ENCODE results near the gene LIN37.
"Not testable (repeated sequence)": the region's sequence is repeated elsewhere in the genome, so short reads cannot be mapped to it uniquely, and the experiment has no call there.

LIN37 gene

GRCh38 chr19:35719402-35720162 is 28.8 kb upstream of the LIN37 start:
- no peak for DNase-seq (ENCODE audit: low read depth)

- DNase-seq (ENCODE audit: low read depth) = no peak
These were observed 28.2 kb upstream of the LIN37 start for GRCh38 chr19:35720163-35720524.

- DNase-seq (ENCODE audit: low read depth) = no peak
These were observed 27.7 kb upstream of the LIN37 start for GRCh38 chr19:35720648-35721047.

DNA sequence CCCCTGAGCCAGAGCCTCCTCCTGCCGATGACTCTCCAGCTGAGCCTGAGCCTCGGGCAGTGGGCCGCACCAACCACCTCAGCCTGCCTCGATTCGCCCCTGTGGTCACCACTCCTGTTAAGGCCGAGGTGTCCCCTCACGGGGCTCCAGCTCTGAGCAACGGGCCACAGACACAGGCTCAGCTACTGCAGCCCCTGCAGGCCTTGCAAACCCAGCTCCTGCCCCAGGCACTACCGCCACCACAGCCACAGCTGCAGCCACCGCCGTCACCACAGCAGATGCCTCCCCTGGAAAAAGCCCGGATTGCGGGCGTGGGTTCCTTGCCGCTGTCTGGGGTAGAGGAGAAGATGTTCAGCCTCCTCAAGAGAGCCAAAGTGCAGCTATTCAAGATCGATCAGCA is 27.0 kb upstream of the LIN37 start:
- DNase-seq (ENCODE audit: low read depth) = no peak

- DNase-seq (ENCODE audit: low read depth) = no peak
These were observed 25.9 kb upstream of the LIN37 start for GRCh38 chr19:35722461-35722860.

DNA sequence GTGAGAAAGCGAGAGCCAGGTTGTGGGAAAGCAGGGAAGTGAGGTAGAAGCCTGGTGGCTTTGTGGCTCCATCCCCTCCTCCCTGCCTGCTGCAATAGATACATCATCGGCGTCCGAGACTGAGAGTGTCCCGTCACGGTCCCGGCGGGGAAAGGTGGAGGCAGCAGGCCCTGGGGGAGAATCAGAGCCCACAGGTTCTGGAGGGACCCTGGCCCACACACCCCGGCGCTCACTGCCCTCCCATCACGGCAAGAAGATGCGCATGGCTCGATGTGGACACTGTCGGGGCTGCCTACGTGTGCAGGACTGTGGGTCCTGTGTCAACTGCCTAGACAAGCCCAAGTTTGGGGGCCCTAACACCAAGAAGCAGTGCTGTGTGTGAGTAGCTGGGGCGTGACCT is 25.5 kb upstream of the LIN37 start:
- no peak for DNase-seq (ENCODE audit: low read depth)

- DNase-seq (ENCODE audit: low read depth) = no peak
These were observed 24.7 kb upstream of the LIN37 start for GRCh38 chr19:35723671-35724070.

GRCh38 chr19:35724132-35724531 is 24.2 kb upstream of the LIN37 start:
- DNase-seq (ENCODE audit: low read depth) = not testable (repeated sequence)

DNA sequence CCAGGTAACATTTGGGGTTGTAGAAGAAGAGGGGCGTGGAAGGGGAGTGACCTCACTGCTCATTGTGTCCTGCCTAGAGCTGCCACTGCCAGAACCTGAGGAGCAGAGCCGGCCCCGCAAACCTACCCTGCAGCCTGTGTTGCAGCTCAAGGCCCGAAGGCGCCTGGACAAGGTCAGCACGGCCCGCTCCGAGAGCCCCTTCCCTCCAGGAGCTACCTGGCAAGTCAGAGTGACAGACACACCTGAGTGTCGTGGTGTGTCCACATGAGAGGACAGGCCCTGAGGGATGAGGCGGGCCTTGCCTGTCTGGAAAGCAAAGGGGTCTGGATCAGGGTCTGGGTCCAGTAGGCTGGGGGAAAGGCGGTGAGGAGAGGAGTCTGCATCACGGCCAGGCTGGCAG is 23.8 kb upstream of the LIN37 start:
- no peak for DNase-seq (ENCODE audit: low read depth)

DNA sequence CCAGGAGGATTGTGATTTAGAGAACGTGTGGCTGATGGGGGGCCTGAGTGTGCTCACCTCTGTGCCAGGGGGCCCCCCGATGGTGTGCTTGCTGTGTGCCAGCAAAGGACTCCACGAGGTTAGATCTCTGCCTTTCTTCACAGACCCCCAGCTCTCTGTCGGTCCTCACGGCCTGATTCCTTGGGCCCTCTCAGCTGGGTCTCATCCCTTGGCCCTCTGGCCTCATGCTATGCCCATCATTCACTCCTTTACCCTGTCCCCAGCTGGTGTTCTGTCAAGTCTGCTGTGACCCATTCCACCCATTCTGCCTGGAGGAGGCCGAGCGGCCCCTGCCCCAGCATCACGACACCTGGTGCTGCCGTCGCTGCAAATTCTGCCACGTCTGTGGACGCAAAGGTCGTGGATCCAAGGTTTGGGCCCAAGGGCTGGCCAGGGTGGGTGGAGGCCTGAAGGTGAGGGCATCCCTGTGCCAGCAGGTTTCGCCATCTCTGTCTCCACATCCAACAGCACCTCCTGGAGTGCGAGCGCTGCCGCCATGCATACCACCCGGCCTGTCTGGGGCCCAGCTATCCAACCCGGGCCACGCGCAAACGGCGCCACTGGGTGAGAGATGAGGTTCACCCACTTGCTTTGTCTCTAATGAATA is 23.0 kb upstream of the LIN37 start:
- no peak for DNase-seq (ENCODE audit: low read depth)

GRCh38 chr19:35727053-35727955 is 21.1 kb upstream of the LIN37 start:
- DNase-seq (ENCODE audit: low read depth) = no peak

DNA sequence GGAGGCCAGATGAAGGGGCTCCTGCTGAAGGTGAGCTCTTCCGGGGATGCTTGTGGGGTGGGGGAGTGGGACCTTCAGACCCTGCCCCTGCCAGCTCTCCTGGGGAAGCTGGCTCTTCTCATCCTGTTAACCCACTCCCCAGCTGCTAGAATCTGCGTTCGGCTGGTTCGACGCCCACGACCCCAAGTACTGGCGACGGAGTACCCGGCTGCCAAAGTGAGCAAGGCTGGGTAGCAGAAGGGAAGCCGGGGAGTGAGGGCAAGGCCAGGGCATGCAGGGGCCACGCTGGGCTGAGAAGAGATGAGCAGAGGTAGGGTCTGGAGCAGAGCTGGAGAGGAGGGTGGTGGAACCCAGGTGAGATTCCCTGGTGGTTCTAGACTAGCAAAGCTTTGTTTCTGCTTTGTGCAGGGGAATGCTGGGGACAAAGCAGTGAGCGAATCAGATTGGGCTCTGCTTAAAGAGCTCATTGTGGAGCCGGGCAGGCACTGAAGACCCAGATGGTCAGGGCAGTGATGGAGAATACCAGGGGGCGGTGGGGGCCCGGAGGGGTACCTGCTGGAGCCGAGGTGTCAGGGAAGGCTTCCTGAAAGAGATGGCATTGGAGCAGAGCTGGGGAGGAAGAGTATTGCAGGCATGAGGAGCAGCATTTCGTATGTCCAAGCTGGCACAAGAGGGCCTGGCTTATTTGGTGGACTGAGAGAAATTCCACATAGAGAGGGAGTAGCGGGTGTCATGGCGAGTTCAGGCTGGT is 20.2 kb upstream of the LIN37 start:
- no peak for DNase-seq (ENCODE audit: low read depth)

DNA sequence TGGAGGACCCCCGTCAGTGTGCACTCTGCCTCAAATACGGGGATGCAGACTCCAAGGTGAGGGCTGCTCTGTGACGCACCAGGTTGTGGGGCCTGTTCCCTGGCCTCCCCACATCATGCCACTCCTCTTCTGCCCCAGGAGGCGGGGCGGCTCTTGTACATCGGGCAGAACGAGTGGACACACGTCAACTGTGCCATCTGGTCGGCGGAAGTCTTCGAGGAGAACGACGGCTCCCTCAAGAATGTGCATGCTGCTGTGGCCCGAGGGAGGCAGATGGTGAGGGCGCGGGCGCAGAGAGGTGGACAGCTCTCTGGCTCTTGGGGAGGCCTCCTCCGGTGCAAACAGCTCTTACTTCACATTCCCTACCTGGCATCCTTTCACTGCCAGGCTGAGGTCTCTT is 19.4 kb upstream of the LIN37 start:
- DNase-seq (ENCODE audit: low read depth) = no peak

DNA sequence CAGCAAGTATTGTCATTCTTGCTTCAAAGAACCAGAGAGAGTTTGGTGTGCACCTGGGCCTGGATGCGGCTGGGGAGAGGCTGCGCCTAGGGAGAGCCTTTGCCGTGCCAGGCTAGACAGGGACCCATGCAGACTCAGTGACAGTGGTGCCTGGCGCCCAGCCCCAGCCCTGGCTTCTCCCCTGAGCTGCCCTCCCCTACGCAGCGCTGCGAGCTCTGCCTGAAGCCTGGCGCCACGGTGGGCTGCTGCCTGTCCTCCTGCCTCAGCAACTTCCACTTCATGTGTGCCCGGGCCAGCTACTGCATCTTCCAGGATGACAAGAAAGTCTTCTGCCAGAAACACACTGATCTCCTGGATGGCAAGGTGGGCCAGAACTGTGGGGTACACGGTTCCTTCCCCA is 18.6 kb upstream of the LIN37 start:
- no peak for DNase-seq (ENCODE audit: low read depth)

GRCh38 chr19:35730326-35730725 is 18.1 kb upstream of the LIN37 start:
- DNase-seq (ENCODE audit: low read depth) = no peak

DNA sequence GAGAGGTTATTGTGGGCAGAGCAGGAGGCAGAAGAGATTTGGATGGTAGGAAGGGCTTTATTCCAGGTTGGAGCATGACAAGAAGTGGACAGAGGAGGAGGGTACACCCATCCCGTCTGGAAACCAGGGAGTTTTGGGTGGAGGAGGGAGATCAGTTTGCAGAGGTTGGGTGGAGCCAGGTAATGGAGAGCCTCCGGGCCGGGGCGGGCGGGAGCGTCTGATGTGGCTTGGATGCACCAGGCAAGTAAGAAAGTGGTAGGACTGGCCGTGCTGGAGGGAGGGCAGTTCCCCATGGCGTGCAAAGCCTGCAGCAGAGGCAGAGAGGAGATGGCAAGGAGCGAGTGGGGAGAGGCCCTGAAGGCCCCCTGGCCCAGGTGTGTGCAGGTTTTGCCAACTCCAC is 17.0 kb upstream of the LIN37 start:
- no peak for DNase-seq (ENCODE audit: low read depth)

- no peak for DNase-seq (ENCODE audit: low read depth)
These were observed 16.5 kb upstream of the LIN37 start for GRCh38 chr19:35731779-35732405.

GRCh38 chr19:35732540-35733179 is 15.7 kb upstream of the LIN37 start:
- DNase-seq (ENCODE audit: low read depth) = no peak

DNA sequence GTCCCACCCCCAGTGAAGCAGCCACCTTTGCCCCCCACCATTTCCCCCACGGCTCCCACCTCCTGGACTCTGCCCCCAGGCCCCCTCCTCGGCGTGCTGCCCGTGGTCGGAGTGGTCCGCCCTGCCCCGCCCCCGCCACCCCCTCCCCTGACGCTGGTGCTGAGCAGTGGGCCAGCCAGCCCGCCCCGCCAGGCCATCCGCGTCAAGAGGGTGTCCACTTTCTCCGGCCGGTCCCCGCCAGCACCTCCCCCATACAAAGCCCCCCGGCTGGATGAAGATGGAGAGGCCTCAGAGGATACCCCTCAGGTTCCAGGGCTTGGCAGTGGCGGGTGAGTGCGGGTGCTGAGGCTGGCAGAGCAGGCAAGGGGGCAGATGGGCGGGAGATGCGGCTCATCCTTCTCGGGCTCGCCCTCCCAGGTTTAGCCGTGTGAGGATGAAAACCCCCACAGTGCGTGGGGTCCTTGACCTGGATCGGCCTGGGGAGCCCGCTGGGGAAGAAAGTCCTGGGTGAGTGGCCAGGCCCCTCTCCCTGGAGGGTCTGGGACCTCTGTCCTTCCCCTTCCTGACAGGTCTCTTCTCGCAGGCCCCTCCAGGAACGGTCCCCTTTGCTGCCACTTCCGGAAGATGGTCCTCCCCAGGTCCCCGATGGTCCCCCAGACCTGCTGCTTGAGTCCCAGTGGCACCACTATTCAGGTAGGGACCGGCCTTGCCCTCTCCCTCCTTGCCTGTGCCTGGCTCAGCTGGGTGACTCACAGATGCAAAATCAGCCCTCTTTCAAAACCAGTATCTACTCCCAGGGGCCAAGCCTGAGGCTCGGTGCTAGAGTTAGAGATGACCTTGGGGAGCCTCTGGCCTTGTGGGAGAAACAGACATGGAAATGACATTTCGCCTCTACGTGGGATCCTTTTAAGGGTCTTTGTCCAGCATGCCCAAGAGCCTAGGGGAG is 14.9 kb upstream of the LIN37 start:
- no peak for DNase-seq (ENCODE audit: low read depth)

- DNase-seq (ENCODE audit: low read depth) = no peak
These were observed 14.1 kb upstream of the LIN37 start for GRCh38 chr19:35734273-35734672.
